Nephron progenitor cell (in vitro differentiated cells): ENCODE data around the gene IFNL2.
"Not testable (repeated sequence)": the region's sequence is repeated elsewhere in the genome, so short reads cannot be mapped to it uniquely, and the experiment has no call there.

Source experiments
- DNase-seq: peaks from one replicate; pipeline ENCODE4 v3.0.0; 2021
- H3K27ac Mint-ChIP-seq: 2 replicates; pipeline ENCODE4 v1.8.0; 2021; ENCODE audit warnings: mild to moderate bottlenecking, moderate library complexity, mixed read lengths
- H3K27me3 Mint-ChIP-seq: 2 replicates; pipeline ENCODE4 v1.8.0; 2021; ENCODE audit warnings: mild to moderate bottlenecking, low read depth, mixed read lengths; ENCODE audit not compliant: poor library complexity
- H3K36me3 Mint-ChIP-seq: 2 replicates; pipeline ENCODE4 v1.8.0; 2021; ENCODE audit warnings: low read depth, mixed read lengths
- H3K4me1 Mint-ChIP-seq: 2 replicates; pipeline ENCODE4 v1.8.0; 2021; ENCODE audit warnings: mixed read lengths
- H3K4me3 Mint-ChIP-seq: 2 replicates; pipeline ENCODE4 v1.8.0; 2021; ENCODE audit warnings: mild to moderate bottlenecking, moderate library complexity, mixed read lengths
- H3K9me3 Mint-ChIP-seq: 2 replicates; pipeline ENCODE4 v1.8.0; 2021; ENCODE audit warnings: mild to moderate bottlenecking, moderate library complexity, mixed read lengths
- TF ChIP-seq, protein P1 (sequence below): fragments of 200-600 bp; sonication (generic); IDR thresholded peaks from 2 replicates; pipeline ENCODE4 v1.5.0; 2021; ENCODE audit warnings: antibody characterized with exemption

Gene IFNL2

DNA sequence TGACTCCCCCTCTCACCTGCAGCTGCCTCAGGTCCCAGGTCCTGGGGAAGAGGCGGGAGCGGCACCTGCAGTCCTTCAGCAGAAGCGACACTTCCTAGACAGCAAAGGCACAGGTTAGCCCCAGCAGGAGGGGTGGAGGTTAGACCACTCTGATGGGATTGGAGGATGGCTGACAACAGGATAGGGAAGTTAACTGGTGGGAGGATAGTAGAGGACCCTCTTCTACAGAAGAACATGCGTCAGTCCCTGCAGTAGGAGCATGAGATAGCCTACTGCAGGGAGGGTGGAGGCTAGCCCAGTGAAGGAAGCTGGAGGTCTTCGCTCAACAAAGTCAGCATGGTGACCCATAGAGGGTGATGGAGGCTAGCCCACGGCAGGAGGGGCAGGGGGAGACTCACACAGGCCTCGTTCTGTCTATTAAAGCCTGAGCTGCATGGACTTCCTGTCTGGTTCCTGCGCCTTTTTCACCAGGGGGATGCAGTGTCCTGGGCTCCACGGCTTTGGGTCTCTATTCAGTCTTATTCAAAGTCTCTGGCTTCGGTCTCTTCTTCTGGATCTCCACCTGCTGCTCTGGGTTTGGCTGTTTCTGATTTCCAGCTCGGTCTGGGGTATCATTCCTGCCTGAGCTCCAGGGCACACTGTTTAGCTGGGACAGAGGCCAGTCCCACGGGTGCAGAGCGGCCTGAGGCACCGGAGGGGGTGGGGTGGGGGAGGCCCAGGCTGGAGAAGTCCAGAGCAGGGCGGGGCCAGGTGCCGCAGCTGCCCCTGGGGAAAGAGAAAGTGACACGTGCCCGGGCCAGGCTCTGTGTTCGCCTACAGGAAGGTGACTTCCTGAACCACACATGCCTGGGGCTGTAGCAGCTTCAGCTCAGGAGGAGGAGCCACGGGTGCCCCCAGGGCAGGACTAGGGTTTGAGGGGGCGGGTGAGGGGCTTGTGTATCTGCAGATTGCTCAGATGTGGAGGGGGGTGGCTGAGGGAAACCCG is 30.7 kb upstream of the IFNL2 start:
- no peaks in the 10 kb centered on the region for H3K36me3 Mint-ChIP-seq
- peak; percentile 26 for DNase-seq
- H3K9me3 Mint-ChIP-seq, result no peaks in the 10 kb centered on the region
- TF ChIP-seq, protein P1, sequence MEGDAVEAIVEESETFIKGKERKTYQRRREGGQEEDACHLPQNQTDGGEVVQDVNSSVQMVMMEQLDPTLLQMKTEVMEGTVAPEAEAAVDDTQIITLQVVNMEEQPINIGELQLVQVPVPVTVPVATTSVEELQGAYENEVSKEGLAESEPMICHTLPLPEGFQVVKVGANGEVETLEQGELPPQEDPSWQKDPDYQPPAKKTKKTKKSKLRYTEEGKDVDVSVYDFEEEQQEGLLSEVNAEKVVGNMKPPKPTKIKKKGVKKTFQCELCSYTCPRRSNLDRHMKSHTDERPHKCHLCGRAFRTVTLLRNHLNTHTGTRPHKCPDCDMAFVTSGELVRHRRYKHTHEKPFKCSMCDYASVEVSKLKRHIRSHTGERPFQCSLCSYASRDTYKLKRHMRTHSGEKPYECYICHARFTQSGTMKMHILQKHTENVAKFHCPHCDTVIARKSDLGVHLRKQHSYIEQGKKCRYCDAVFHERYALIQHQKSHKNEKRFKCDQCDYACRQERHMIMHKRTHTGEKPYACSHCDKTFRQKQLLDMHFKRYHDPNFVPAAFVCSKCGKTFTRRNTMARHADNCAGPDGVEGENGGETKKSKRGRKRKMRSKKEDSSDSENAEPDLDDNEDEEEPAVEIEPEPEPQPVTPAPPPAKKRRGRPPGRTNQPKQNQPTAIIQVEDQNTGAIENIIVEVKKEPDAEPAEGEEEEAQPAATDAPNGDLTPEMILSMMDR, result no peak
- H3K27ac Mint-ChIP-seq, result no peak overlapping the region
- no peaks in the 10 kb centered on the region for H3K4me1 Mint-ChIP-seq
- H3K4me3 Mint-ChIP-seq, result no peak overlapping the region
- peaks cover 91% of the 10 kb centered on the region for H3K27me3 Mint-ChIP-seq

DNA sequence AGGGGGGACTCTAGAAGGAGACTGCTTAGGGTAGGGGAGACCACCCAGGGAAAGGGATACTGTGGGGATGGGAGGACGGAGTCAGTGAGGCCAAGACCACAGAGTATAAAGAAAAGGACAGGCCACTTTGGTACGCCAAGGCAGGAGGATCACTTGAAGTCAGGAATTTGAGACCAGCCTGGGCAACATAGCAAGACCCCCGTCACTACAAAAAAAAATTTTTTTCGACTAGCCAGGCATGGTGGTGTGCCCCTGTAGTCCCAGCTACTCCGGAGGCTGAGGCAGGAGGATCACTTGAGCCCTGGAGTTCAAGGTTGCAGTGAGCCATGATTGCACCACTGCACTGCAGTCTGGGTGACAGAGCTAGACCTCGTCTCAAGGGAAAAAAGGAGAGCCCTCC is 30.0 kb upstream of the IFNL2 start:
- H3K36me3 Mint-ChIP-seq, result no peaks in the 10 kb centered on the region
- H3K27ac Mint-ChIP-seq, result no peak overlapping the region
- DNase-seq, result no peak
- TF ChIP-seq, protein P1, result no peak
- no peak overlapping the region for H3K4me3 Mint-ChIP-seq
- H3K4me1 Mint-ChIP-seq, result peaks cover 2% of the 10 kb centered on the region
- H3K27me3 Mint-ChIP-seq, result peaks cover 87% of the 10 kb centered on the region
- H3K9me3 Mint-ChIP-seq, result no peaks in the 10 kb centered on the region

DNA sequence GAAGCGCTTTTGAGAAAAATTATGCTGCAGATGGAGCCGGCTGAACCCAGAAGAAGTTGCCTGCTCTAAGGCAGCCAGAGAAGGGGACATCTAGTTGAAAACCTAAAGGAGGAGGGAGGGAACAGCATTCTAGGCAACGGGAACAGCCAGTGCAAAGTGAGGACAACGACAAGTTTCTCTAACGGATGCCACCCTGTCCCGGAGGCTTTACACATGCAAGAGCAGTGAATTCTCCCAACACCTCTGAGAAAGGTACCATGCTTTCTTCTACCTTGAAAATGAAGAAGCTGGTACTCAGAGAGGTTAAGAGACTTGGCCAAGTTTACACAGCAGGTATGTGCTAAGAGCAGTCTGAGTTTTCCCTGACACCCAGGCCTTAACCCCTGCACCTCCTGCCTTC is 29.3 kb upstream of the IFNL2 start:
- Mint-ChIP-seq H3K27ac (no peak overlapping the region), H3K4me3 (no peak overlapping the region), H3K4me1 (peaks cover 7% of the 10 kb centered on the region), H3K9me3 (no peaks in the 10 kb centered on the region), H3K27me3 (peaks cover 87% of the 10 kb centered on the region), H3K36me3 (no peaks in the 10 kb centered on the region)
- TF ChIP-seq, protein P1, result no peak
- no peak for DNase-seq

DNA sequence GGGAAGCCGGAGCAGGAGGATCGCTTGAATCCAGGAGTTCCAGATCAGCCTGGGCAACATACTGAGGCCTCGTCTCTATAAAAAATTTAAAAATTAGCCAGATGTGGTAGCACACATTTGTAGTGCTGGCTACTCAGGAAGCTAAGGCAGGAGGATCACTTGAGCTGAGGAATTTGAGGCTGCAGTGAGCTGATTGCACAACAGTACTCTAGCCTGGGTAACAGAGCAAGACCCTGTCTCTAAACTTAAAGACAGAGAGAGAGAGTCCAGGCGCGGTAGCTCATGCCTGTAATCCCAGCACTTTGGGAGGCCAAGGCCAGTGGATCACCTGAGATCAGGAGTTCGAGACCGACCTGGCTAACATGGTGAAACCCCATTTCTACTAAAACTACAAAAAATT is 27.8 kb upstream of the IFNL2 start:
- no peaks in the 10 kb centered on the region for H3K36me3 Mint-ChIP-seq
- H3K4me3 Mint-ChIP-seq, result no peak overlapping the region
- TF ChIP-seq, protein P1, result no peak
- no peak for DNase-seq
- H3K27ac Mint-ChIP-seq, result no peak overlapping the region
- peaks cover 7% of the 10 kb centered on the region for H3K4me1 Mint-ChIP-seq
- H3K9me3 Mint-ChIP-seq, result no peaks in the 10 kb centered on the region
- peaks cover 85% of the 10 kb centered on the region for H3K27me3 Mint-ChIP-seq

DNA sequence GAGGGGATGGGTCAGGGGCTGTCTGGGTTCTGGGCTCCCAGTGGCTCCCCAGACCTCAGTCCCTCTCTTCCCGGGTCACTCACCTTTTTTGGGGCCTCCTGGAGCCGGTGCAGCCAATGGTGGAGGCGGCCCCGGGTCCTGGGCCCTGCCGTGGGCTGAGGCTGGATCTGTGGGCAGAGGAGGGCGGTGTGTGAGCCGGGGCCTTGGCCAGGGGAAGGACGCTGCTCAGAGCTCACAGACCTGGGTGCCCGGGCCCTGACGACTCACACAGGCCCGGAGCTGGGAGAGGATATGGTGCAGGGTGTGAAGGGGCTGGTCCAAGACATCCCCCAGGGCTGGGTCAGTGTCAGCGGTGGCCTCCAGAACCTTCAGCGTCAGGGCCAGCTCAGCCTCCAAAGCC is 24.5 kb upstream of the IFNL2 start:
- H3K27me3 Mint-ChIP-seq, result peaks cover 80% of the 10 kb centered on the region
- H3K9me3 Mint-ChIP-seq, H3K4me3 Mint-ChIP-seq, H3K36me3 Mint-ChIP-seq, H3K27ac Mint-ChIP-seq, DNase-seq, H3K4me1 Mint-ChIP-seq: not testable (repeated sequence)

DNA sequence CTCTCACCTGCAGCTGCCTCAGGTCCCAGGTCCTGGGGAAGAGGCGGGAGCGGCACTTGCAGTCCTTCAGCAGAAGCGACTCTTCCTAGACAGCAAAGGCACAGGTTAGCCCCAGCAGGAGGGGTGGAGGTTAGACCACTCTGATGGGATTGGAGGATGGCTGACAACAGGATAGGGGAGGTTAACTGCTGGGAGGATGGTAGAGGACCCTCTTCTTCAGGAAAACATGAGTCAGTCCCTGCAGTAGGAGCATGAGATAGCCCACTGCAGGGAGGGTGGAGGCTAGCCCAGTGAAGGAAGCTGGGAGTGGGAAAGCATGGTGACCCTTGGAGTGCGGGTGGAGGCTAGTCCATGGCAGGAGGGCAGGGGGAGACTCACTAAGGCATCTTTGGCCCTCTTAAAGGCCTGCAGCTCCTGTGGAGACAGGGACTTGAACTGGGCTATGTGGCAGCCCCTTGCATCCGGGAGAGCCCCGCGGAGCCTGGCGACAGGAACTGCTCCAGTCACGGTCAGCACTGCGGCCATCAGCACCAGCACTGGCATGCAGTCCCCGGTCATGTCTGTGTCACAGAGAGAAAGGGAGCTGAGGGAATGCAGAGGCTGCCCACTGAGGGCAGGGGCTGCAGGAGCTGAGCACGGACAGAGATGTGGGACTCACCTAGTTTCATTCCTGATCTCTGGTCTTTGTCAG is 23.6 kb upstream of the IFNL2 start, which contains the start of gene IFNL3:
TSS of gene IFNL3 (minus strand) at position 597 of the 691 bp plus-strand sequence. CDS start at position 558, 39 bp downstream.
- H3K9me3 Mint-ChIP-seq, DNase-seq, H3K4me3 Mint-ChIP-seq, H3K36me3 Mint-ChIP-seq, H3K4me1 Mint-ChIP-seq, H3K27ac Mint-ChIP-seq: not testable (repeated sequence)
- H3K27me3 Mint-ChIP-seq, result peaks cover 80% of the 10 kb centered on the region

DNA sequence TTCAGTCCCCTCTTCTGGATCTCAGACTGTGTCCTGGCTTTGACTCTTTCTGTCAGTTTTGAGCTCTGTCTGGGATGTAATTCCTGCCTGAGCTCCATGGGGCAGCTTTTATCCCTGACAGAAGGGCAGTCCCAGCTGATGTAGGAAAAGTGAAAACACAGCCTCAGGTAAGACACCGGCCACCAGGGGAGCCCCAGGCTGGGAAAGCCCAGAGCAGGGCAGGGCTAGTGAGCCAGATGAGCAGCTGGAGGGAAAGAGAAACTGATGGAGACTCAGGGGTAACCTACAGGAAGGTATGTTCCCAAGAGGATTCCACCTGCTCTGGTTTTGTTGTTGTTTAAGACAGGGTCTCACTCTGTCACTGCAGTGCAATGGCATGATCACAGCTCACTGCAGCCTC is 23.0 kb upstream of the IFNL2 start:
- H3K4me3 Mint-ChIP-seq, H3K9me3 Mint-ChIP-seq, H3K27ac Mint-ChIP-seq, DNase-seq, H3K4me1 Mint-ChIP-seq, H3K36me3 Mint-ChIP-seq: not testable (repeated sequence)
- peaks cover 80% of the 10 kb centered on the region for H3K27me3 Mint-ChIP-seq
